PC-9 (cell line): Measurements from ENCODE around the gene RGS19. TPM values are rescaled to one million over a fixed set of nuclear protein-coding genes. Genes with fewer than 3 reads are reported as not detected.

Experiments used
- BruUV-seq: library from RNA; stranded (reverse); fragments of 400-500 nt; replicated peaks from 2 replicates; lab custom pipeline; 2021; lab: Mats Ljungman, UMichigan
- CTCF ChIA-PET: fragments of 300-600 bp; sonication (Branson Sonifier 250); formaldehyde crosslinking; loops from one replicate; lab custom pipeline; 2022; ENCODE audit warnings: antibody characterized with exemption; lab: Charles Lee
- POLR2A ChIA-PET: fragments of 300-600 bp; sonication (Branson Sonifier 250); formaldehyde crosslinking; loops from one replicate; lab custom pipeline; 2022; ENCODE audit warnings: antibody characterized with exemption; ENCODE audit not compliant: unreplicated experiment; lab: Charles Lee
- DNase-seq, 2 experiments: peaks; one replicate each; pipeline versions ENCODE4 v3.0.0 to v3.0.0-alpha.2; 2015 to 2022; ENCODE audit warnings: mixed read lengths in 1 of 2
- H2AFZ ChIP-seq: fragments of 200-600 bp; sonication (generic); 2 replicates; pipeline ENCODE4 v1.8.1; 2017; ENCODE audit warnings: antibody characterized with exemption
- H3F3A ChIP-seq: fragments of 200-600 bp; sonication (generic); 2 replicates; pipeline ENCODE4 v1.8.1; 2017; ENCODE audit warnings: antibody characterized with exemption, mild to moderate bottlenecking, low read depth; ENCODE audit not compliant: insufficient read depth
- H3K27ac ChIP-seq: fragments of 200-600 bp; sonication (generic); 2 replicates; pipeline ENCODE4 v1.6.1; 2016; ENCODE audit warnings: mixed run types
- H3K27me3 ChIP-seq: fragments of 200-600 bp; sonication (generic); 2 replicates; pipeline ENCODE4 v1.6.1; 2016; ENCODE audit warnings: low read depth, mixed run types; ENCODE audit not compliant: insufficient read depth
- H3K36me3 ChIP-seq: fragments of 200-600 bp; sonication (generic); 2 replicates; pipeline ENCODE4 v1.6.1; 2016; ENCODE audit warnings: low read depth, mixed run types
- H3K4me1 ChIP-seq: fragments of 200-600 bp; sonication (generic); replicated peaks from 2 replicates; pipeline ENCODE4 v1.6.1; 2016; ENCODE audit warnings: mixed run types; ENCODE audit not compliant: insufficient read depth
- H3K4me2 ChIP-seq: fragments of 200-600 bp; sonication (generic); 2 replicates; pipeline ENCODE4 v1.6.1; 2017; ENCODE audit warnings: mixed run types
- H3K4me3 ChIP-seq: fragments of 200-600 bp; sonication (generic); 2 replicates; pipeline ENCODE4 v1.6.1; 2016; ENCODE audit warnings: mixed run types
- H3K79me2 ChIP-seq: fragments of 200-600 bp; sonication (generic); 2 replicates; pipeline ENCODE4 v1.6.1; 2017; ENCODE audit warnings: low read depth, mixed run types
- H3K9me2 ChIP-seq: fragments of 200-600 bp; sonication (generic); 2 replicates; pipeline ENCODE4 v1.8.1; 2017; ENCODE audit warnings: mild to moderate bottlenecking; ENCODE audit not compliant: insufficient read depth
- H3K9me3 ChIP-seq: fragments of 200-600 bp; sonication (generic); 2 replicates; pipeline ENCODE4 v1.8.1; 2016; ENCODE audit warnings: low read depth; ENCODE audit not compliant: insufficient read depth
- H4K20me1 ChIP-seq: fragments of 200-600 bp; sonication (generic); 2 replicates; pipeline ENCODE4 v1.8.1; 2017; ENCODE audit not compliant: insufficient read depth
- CTCF ChIP-seq: fragments of 200-600 bp; sonication (generic); conservative IDR thresholded peaks from 2 replicates; pipeline ENCODE4 v1.6.1; 2017; ENCODE audit warnings: mixed run types, antibody characterized with exemption, mild to moderate bottlenecking, moderate library complexity
- EZH2 ChIP-seq: fragments of 200-600 bp; sonication (generic); IDR thresholded peaks from 2 replicates; pipeline ENCODE4 v1.8.0; 2017; ENCODE audit warnings: antibody characterized with exemption, low read depth
- intact Hi-C: fragments of 100-400 bp; cut with micrococcal nuclease; formaldehyde crosslinking; loops from one replicate; pipeline ENCODE4 v1.10.0; 2022; ENCODE audit not compliant: unreplicated experiment
- total RNA-seq: library from RNA; stranded (reverse); gene quantifications from 2 replicates; pipeline ENCODE4 v1.2.3, GENCODE V29; 2021

RGS19 gene
- total RNA-seq, 1 experiment from 2014 or later, result 33.3 TPM

DNA sequence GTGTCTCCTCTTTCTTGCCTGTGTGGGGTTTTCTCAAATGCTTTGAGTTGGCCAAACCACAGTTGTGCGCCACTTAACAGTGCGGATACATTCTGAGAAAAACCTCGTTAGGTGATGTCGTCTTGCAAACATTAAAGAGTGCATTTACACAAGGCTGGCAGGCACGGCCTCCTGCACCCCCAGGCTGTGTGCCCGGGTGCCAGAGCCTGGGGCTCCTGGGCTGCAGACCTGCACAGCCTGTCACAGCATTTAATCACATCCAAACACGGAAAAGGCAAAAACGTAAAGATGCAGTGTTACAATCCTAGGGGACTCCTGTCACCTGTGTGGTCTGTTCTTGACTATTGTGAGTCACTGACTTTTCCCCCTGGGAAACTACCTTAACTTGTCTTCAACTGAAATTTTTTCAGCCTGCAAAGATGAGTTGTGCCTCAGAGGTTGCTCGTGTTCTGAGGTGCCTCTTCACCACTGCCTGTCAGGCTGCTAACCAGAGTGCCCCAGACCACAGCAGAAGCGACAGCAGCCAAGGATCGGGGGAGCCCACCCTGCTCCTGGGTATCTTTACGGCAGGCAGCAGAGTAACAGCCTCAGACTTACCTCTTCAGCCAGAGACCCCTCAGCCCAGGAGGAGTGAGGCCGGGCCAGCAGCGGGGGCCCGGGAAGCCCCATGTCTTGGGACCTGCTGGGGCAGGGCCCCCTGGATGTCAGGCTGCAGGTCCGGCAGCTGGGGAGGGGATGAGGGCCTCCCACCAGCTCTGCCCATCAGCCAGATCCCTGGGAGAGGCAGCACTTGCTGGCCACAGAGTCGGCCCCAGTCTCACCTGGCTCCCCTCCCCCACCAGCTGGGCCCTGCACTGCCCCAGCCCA lies 44.0 kb downstream of the RGS19 start:
- H3K79me2 ChIP-seq, result no peaks in the 10 kb centered on the region
- no peaks in the 10 kb centered on the region for H3K9me3 ChIP-seq
- no peaks in the 10 kb centered on the region for H3K36me3 ChIP-seq
- H4K20me1 ChIP-seq, result peaks cover 13% of the 10 kb centered on the region
- H3F3A ChIP-seq, result peaks cover 25% of the 10 kb centered on the region; the same call in 1 of the 2 replicates
- 0 out of 2 replicates have a peak, but pooled peaks cover under 1% of the 10 kb centered on the region for H3K27me3 ChIP-seq
- no peak for DNase-seq
- TF ChIP-seq EZH2, result no peak
- no peak for TF ChIP-seq CTCF
- intact Hi-C loops, result no loop called here
- H3K27ac ChIP-seq, result no peak overlapping the region
- peaks cover 13% of the 10 kb centered on the region; the same call in 1 of the 2 replicates for H3K4me1 ChIP-seq
- no TSS peak for BruUV-seq
- H3K4me3 ChIP-seq, result no peak overlapping the region
- no peaks in the 10 kb centered on the region for H3K9me2 ChIP-seq
- H2AFZ ChIP-seq, result no peak overlapping the region
- ChIA-PET CTCF (no interaction called here), POLR2A (no interaction called here)
- H3K4me2 ChIP-seq, result no peak overlapping the region

DNA sequence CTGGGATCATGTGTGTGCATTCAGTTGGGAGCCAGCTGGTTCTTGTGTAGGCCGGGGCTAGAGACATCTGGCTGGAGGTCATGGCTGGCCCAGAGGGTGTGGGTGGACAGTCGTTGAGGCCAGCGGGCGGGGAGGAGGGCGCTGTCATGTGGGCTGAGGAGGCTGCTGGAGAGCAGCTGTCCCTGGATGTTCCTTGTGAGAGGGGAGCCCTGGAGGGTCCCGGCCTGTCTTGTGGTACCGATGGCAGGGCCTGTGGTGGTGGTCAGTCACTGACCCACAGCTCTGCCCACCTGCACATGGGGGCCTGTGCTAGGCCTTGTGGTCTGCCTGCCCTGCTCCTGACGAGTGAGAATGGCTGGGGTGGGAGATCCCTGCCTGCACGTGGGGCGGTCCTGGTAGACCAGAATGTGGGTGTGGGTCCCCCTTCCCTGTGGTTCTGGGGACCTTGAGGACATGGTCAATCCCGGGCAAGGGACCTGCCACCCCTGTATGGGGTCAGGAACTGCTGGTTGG lies 45.3 kb downstream of the RGS19 start:
- DNase-seq, result no peak
- no peak overlapping the region for H3K4me3 ChIP-seq
- intact Hi-C loops, result no loop called here
- H3F3A ChIP-seq, result peaks cover 18% of the 10 kb centered on the region; the same call in 1 of the 2 replicates
- no peak overlapping the region for H3K4me2 ChIP-seq
- H3K36me3 ChIP-seq, result 0 out of 2 replicates have a peak, but pooled peaks cover 5% of the 10 kb centered on the region
- POLR2A ChIA-PET, result no interaction called here
- H3K27ac ChIP-seq, result no peak overlapping the region
- no peaks in the 10 kb centered on the region for H3K27me3 ChIP-seq
- CTCF ChIA-PET, result no interaction called here
- H3K4me1 ChIP-seq, result 0 out of 2 replicates have a peak, but pooled peaks cover 3% of the 10 kb centered on the region
- H4K20me1 ChIP-seq, result peaks cover 13% of the 10 kb centered on the region
- H2AFZ ChIP-seq, result no peak overlapping the region
- no TSS peak for BruUV-seq
- H3K9me2 ChIP-seq, result no peaks in the 10 kb centered on the region
- TF ChIP-seq EZH2 (no peak), CTCF (no peak)
- H3K79me2 ChIP-seq, result no peaks in the 10 kb centered on the region
- no peaks in the 10 kb centered on the region for H3K9me3 ChIP-seq

DNA sequence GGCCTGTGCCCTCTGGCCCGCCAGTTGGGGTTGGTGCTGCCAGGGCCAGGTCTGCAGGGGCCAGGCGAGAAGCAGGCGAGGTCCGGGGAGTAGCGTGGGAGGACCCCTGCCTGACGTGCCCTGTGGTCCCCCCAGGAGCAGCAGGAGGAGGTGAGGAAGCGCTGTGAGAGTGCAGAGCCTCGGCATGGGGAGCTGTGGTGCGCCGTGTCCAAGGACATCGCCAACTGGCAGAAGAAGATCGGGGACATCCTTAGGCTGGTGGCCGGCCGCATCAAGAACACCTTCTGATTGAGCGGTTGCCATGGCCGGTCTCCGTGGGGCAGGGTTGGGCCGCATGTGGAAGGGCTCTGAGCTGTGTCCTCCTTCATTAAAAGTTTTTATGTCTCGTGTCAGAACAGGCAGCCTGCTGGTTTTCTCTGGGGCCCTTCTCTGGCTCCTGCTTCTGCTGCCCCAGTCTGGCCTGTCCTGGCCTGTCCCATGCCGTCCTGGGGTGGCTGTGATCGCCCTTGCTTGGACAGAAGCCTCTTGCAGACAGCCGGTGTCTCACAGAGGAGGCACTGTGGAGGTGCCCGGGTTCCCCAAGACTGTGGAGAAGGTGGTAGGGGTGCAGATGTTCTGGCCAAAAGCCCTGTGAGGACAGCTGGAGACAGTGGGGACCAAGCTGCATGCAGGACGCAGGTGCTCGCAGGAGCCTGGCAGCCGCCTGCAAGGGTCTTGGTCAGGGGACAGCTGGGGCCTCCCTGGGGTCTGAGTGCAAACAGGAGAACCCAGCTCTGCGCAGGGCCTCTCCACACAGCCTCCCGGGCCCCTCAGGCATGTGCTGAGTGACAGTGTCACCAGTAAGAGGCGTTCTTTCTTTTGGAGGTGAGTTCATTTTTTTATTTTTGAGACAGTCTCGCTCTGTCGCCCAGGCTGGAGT lies 46.4 kb downstream of the RGS19 start:
- H3K9me3 ChIP-seq, result no peaks in the 10 kb centered on the region
- ChIA-PET CTCF (no interaction called here), POLR2A (no interaction called here)
- H3K79me2 ChIP-seq, result no peaks in the 10 kb centered on the region
- no TSS peak for BruUV-seq
- TF ChIP-seq CTCF (no peak), EZH2 (no peak)
- DNase-seq, result no peak
- H2AFZ ChIP-seq, result no peak overlapping the region
- no peak overlapping the region for H3K4me3 ChIP-seq
- H3K9me2 ChIP-seq, result no peaks in the 10 kb centered on the region
- H3F3A ChIP-seq, result peaks cover 18% of the 10 kb centered on the region; the same call in 1 of the 2 replicates
- H3K27ac ChIP-seq, result no peak overlapping the region
- H3K4me1 ChIP-seq, result no peaks in the 10 kb centered on the region
- no peak overlapping the region for H3K4me2 ChIP-seq
- H3K27me3 ChIP-seq, result no peaks in the 10 kb centered on the region
- H3K36me3 ChIP-seq, result 0 out of 2 replicates have a peak, but pooled peaks cover 6% of the 10 kb centered on the region
- intact Hi-C loops, result no loop called here
- peaks cover 18% of the 10 kb centered on the region for H4K20me1 ChIP-seq
